GM21717 (cell line): ENCODE measurements around the gene NELL1.
"Not testable (repeated sequence)": the region's sequence is repeated elsewhere in the genome, so short reads cannot be mapped to it uniquely, and the experiment has no call there.

Experiments used
- ATAC-seq: cut with Tn5 transposase; IDR thresholded peaks from one replicate; pipeline ENCODE4 v1.9.1; 2021; ENCODE audit warnings: mild to moderate bottlenecking, moderate library complexity; ENCODE audit not compliant: unreplicated experiment

NELL1 gene

GRCh38 chr11:21174781-21175180 lies 505.4 kb downstream of the NELL1 start:
- ATAC-seq, result no peak

GRCh38 chr11:21177379-21177778 lies 508.0 kb downstream of the NELL1 start:
- ATAC-seq, result no peak

GRCh38 chr11:21179770-21180169 lies 510.4 kb downstream of the NELL1 start:
- ATAC-seq, result no peak

- ATAC-seq, result no peak
These were observed 510.8 kb downstream of the NELL1 start for GRCh38 chr11:21180182-21180581.

- ATAC-seq, result no peak
These were observed 516.6 kb downstream of the NELL1 start for GRCh38 chr11:21185959-21186358.

- no peak for ATAC-seq
These were observed 520.8 kb downstream of the NELL1 start for GRCh38 chr11:21190181-21190580.

- no peak for ATAC-seq
These were observed 526.6 kb downstream of the NELL1 start for GRCh38 chr11:21195995-21196394.

GRCh38 chr11:21198498-21198897 lies 529.1 kb downstream of the NELL1 start:
- ATAC-seq, result no peak

- no peak for ATAC-seq
These were observed 535.8 kb downstream of the NELL1 start for GRCh38 chr11:21205205-21205604.

GRCh38 chr11:21225860-21226259 lies 556.5 kb downstream of the NELL1 start:
- no peak for ATAC-seq

GRCh38 chr11:21229224-21229623 lies 559.8 kb downstream of the NELL1 start:
- no peak for ATAC-seq

GRCh38 chr11:21250196-21250595 lies 580.8 kb downstream of the NELL1 start:
- no peak for ATAC-seq

- no peak for ATAC-seq
These were observed 584.7 kb downstream of the NELL1 start for GRCh38 chr11:21254055-21254454.

GRCh38 chr11:21254790-21255189 lies 585.4 kb downstream of the NELL1 start:
- no peak for ATAC-seq

GRCh38 chr11:21257461-21257860 lies 588.1 kb downstream of the NELL1 start:
- ATAC-seq, result no peak

GRCh38 chr11:21258414-21258813 lies 589.0 kb downstream of the NELL1 start:
- ATAC-seq, result no peak

GRCh38 chr11:21260101-21260500 lies 590.7 kb downstream of the NELL1 start:
- no peak for ATAC-seq

GRCh38 chr11:21262992-21263391 lies 593.6 kb downstream of the NELL1 start:
- no peak for ATAC-seq

GRCh38 chr11:21264125-21264524 lies 594.7 kb downstream of the NELL1 start:
- no peak for ATAC-seq

GRCh38 chr11:21268036-21268435 lies 598.6 kb downstream of the NELL1 start:
- no peak for ATAC-seq

- not testable (repeated sequence) for ATAC-seq
These were observed 602.8 kb downstream of the NELL1 start for GRCh38 chr11:21272139-21272538.

GRCh38 chr11:21278840-21279239 lies 609.5 kb downstream of the NELL1 start:
- ATAC-seq, result no peak

- ATAC-seq, result no peak
These were observed 615.7 kb downstream of the NELL1 start for GRCh38 chr11:21285104-21285503.

- ATAC-seq, result no peak
These were observed 620.3 kb downstream of the NELL1 start for GRCh38 chr11:21289686-21290085.
